HepG2 (cell line): ENCODE measurements around the gene NEURL2. TPM values are rescaled to one million over a fixed set of nuclear protein-coding genes. Genes with fewer than 3 reads are reported as not detected.

Experiments
- ATAC-seq: fragments of 200-7000 bp; cut with Tn5 transposase; 3 replicates; pipeline ENCODE4 v1.9.1; 2020; ENCODE audit warnings: mild to moderate bottlenecking, moderate library complexity
- BruUV-seq: library from RNA; stranded (reverse); fragments of 400-500 nt; replicated peaks from 2 replicates; lab custom pipeline; 2021; lab: Mats Ljungman, UMichigan
- CTCF ChIA-PET: fragments of 300-600 bp; formaldehyde crosslinking; extraction: SDS; loops from one replicate; lab custom pipeline; 2021; ENCODE audit warnings: low total read pairs, inconsistent platforms, low intra/inter-chr PET ratio; lab: Yijun Ruan, JAX
- POLR2A ChIA-PET: fragments of 350-600 bp; sonication (Branson Sonifier 250); formaldehyde crosslinking; loops from one replicate; lab custom pipeline; 2020; ENCODE audit warnings: antibody characterized with exemption, inconsistent platforms; lab: Yijun Ruan, JAX
- DNase-seq: peaks from one replicate; pipeline ENCODE4 v3.0.0-alpha.2; 2015; ENCODE audit warnings: low spot score
- FAIRE-seq: peaks from 3 replicates; lab custom pipeline; 2011; peaks lifted over from hg19 to GRCh38; lab: Jason Lieb, UNC
- H2AFZ ChIP-seq: one replicate; pipeline ENCODE4 v1.6.1; 2011; ENCODE audit warnings: low read length, inconsistent platforms
- H3K27ac ChIP-seq: fragments of 300-600 bp; 3 replicates; pipeline ENCODE4 v1.8.0; 2011; ENCODE audit warnings: mixed run types, mild to moderate bottlenecking, mixed read lengths, low read length, inconsistent platforms; ENCODE audit not compliant: insufficient read depth; ENCODE audit errors: extremely low read length
- H3K27me3 ChIP-seq, 2 experiments: fragments of 200-600 bp in 1 of 2; 2 replicates in 1 of 2; 3 replicates in 1 of 2; pipeline versions ENCODE4 v1.6.0 to v1.8.0; 2011; ENCODE audit warnings: low read length in 2 of 2, mild to moderate bottlenecking in 2 of 2, moderate library complexity in 2 of 2, inconsistent platforms in 1 of 2; ENCODE audit not compliant: insufficient read depth in 2 of 2, control insufficient read depth in 1 of 2
- H3K36me3 ChIP-seq, 2 experiments: fragments of 200-600 bp in 1 of 2; replicated peaks in 1 of 2; 2 replicates in 1 of 2; 3 replicates in 1 of 2; pipeline versions ENCODE4 v1.5.1 to v1.8.0; 2011; ENCODE audit warnings: low read length in 2 of 2, inconsistent platforms in 1 of 2; ENCODE audit not compliant: insufficient read depth in 2 of 2, control insufficient read depth in 1 of 2
- H3K4me1 ChIP-seq: 2 replicates; pipeline ENCODE4 v1.5.1; 2012; ENCODE audit warnings: low read length, inconsistent platforms; ENCODE audit not compliant: insufficient read depth
- H3K4me2 ChIP-seq: 2 replicates; pipeline ENCODE4 v1.6.0; 2011; ENCODE audit warnings: low read depth, low read length, inconsistent platforms
- H3K4me3 ChIP-seq, 3 experiments: fragments of 200-600 bp in 1 of 3; sonication (generic), shearing (Covaris generic) in 1 of 3; replicated peaks in 1 of 3; 2 replicates each; pipeline ENCODE4 v1.5.1; 2011 to 2016; ENCODE audit warnings: low read length in 3 of 3, inconsistent platforms in 2 of 3, low read depth in 2 of 3, mild to moderate bottlenecking in 2 of 3, control low read depth in 1 of 3, mixed read lengths in 1 of 3; ENCODE audit not compliant: insufficient read depth in 1 of 3
- H3K79me2 ChIP-seq: one replicate; pipeline ENCODE4 v1.6.1; 2011; ENCODE audit warnings: low read length, inconsistent platforms; ENCODE audit not compliant: insufficient read depth
- H3K9ac ChIP-seq: 2 replicates; pipeline ENCODE4 v1.6.0; 2011; ENCODE audit warnings: mild to moderate bottlenecking, low read depth, low read length, inconsistent platforms; ENCODE audit not compliant: insufficient read depth
- H3K9me3 ChIP-seq: 2 replicates; pipeline ENCODE4 v1.5.1; 2012; ENCODE audit warnings: mild to moderate bottlenecking, low read length
- H4K20me1 ChIP-seq: 2 replicates; pipeline ENCODE4 v1.6.0; 2011; ENCODE audit warnings: inconsistent platforms, mild to moderate bottlenecking, low read length, moderate library complexity; ENCODE audit not compliant: insufficient read depth
- AGO2 ChIP-seq: fragments of 200-400 bp; formaldehyde crosslinking; optimal IDR thresholded peaks from 2 replicates; pipeline ENCODE3; 2017; ENCODE audit warnings: mild to moderate bottlenecking, low read depth, low read length, moderate library complexity
- EEA1 ChIP-seq: sonication (generic); formaldehyde crosslinking; IDR thresholded peaks from 2 replicates; pipeline ENCODE4 v1.5.1; 2020; ENCODE audit warnings: mild to moderate bottlenecking, missing genetic modification reagents, borderline replicate concordance
- NFIB ChIP-seq: sonication (generic); formaldehyde crosslinking; IDR thresholded peaks from 2 replicates; pipeline ENCODE4 v1.9.0; 2021; ENCODE audit warnings: missing genetic modification reagents, mild to moderate bottlenecking, borderline replicate concordance
- PHF21A ChIP-seq: sonication (generic); formaldehyde crosslinking; IDR thresholded peaks from 2 replicates; pipeline ENCODE4 v1.5.0; 2020; ENCODE audit warnings: mild to moderate bottlenecking, missing genetic modification reagents
- RBFOX2 ChIP-seq: fragments of 200-400 bp; formaldehyde crosslinking; IDR thresholded peaks from 2 replicates; pipeline ENCODE4 v1.6.1; 2017; ENCODE audit warnings: low read depth, mild to moderate bottlenecking, low read length
- SUZ12 ChIP-seq: fragments of 150-350 bp; IDR thresholded peaks from 2 replicates; pipeline ENCODE4 v1.6.1; 2014; ENCODE audit warnings: low read depth, low read length
- ZC3H13 ChIP-seq: sonication (generic); formaldehyde crosslinking; IDR thresholded peaks from 2 replicates; pipeline ENCODE4 v1.8.1; 2023; ENCODE audit warnings: mild to moderate bottlenecking, missing genetic modification reagents, moderate library complexity
- ZNF644 ChIP-seq: IDR thresholded peaks from 2 replicates; pipeline ENCODE4 v1.6.1; 2016; ENCODE audit warnings: low read depth
- WGBS: methylation state at CpG from one replicate; pipeline ENCODE4 v1.1.6; 2017; ENCODE audit warnings: low lambda C conversion rate; 5-methylcytosine and 5-hydroxymethylcytosine counted together
- in situ Hi-C: cut with HindIII; loops from 2 replicates; pipeline ENCODE4 v1.10.0; 2017; ENCODE audit warnings: low pct_unique_long_range_greater_than_20kb; ENCODE audit not compliant: extremely low pct_ligation_motif_present
- intact Hi-C: fragments of 100-400 bp; cut with micrococcal nuclease; formaldehyde crosslinking; loops from one replicate; pipeline ENCODE4 v1.10.0; 2022; ENCODE audit not compliant: unreplicated experiment
- polyA plus RNA-seq, 8 experiments: library from polyadenylated mRNA; depleted of rRNA in 3 of 8; stranded (reverse) in 7 of 8; unstranded in 1 of 8; fragments of >200 nt; fragmentation: Illumina TruSeq in 4 of 8; extraction: Trizol in 4 of 8; gene quantifications; 2 replicates each; pipeline versions ENCODE4 v1.2.1 to v1.2.3, GENCODE V29; 2011 to 2016; ENCODE audit warnings: low read depth in 4 of 8, missing spikeins in 1 of 8, mixed read lengths in 1 of 8; ENCODE audit not compliant: insufficient read depth in 1 of 8
- total RNA-seq, 5 experiments: library from RNA; depleted of rRNA; stranded (reverse); fragments of >200 nt; fragmentation: Illumina TruSeq; extraction: Trizol; gene quantifications; 2 replicates each; pipeline ENCODE4 v1.2.3, GENCODE V29; 2016; ENCODE audit warnings: low read depth in 1 of 5
- TF ChIP-seq, protein P1 (sequence below): sonication (generic); formaldehyde crosslinking; IDR thresholded peaks from 2 replicates; pipeline ENCODE4 v1.8.0; 2022; ENCODE audit warnings: missing genetic modification reagents, low read depth, mild to moderate bottlenecking, borderline replicate concordance
- TF ChIP-seq, protein P2 (sequence below): IDR thresholded peaks from 2 replicates; pipeline ENCODE4 v1.6.1; 2016

NEURL2 gene
- total and polyA plus RNA-seq, 2 of the 13 experiments (the other 11 are each of a cell fraction or from before 2014, with no cell fraction given) = 7.2 to 9.7 TPM

DNA sequence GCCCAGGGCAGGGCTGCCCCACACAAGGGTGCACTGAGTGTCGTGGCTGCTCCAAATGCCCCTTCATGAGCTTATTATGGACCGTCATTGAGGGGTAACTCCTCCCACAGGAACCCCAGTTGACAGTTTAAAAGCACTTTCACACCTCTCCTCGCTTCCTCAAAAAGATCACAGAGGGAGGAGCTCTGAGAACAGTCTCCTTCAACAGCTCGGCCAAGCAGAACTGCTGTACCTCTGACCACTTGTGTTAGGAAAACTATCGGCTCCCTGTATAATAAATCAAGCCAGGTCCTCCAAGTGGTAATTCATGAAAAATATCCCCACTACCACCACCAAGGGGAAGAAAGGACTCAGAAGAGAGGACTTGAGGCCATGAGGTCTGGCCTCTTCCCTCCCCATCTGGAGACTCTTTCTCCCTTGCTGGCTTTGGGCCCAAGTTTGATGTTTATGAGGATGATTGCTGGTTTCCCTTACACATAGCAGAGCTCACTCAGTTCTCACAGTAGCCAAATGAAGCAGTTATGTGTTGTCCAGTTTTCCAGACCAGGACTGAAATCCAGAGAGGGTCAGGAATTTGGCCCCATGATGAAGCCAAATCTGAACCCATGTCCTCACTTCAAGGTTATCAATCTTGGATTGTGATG is 48.7 kb downstream of the NEURL2 start:
- H3K4me1 ChIP-seq = peaks cover 4% of the 10 kb centered on the region; the same call in 1 of the 2 replicates
- H3K4me3 ChIP-seq = no peak overlapping the region
- no peaks in the 10 kb centered on the region for H4K20me1 ChIP-seq
- WGBS = 95% methylated on average over 5 of the region's 5 CpGs
- H2AFZ ChIP-seq = no peak overlapping the region
- FAIRE-seq = no peak
- ChIA-PET POLR2A (interaction anchor here (1.1 to 2.0 kb wide), 7 partner anchors 9 to 127 kb away, joined by 3 to 12 read pairs (median 3); partner anchors contain the start of genes ACOT8, SNX21 and ZSWIM3), CTCF (no interaction called here)
- in situ Hi-C loops (no loop called here), intact Hi-C loops (no loop called here)
- H3K36me3 ChIP-seq = peaks cover 20 to 44% of the 10 kb centered on the region in 2 experiments
- no peaks in the 10 kb centered on the region for H3K9me3 ChIP-seq
- H3K27me3 ChIP-seq = no peaks in the 10 kb centered on the region
- H3K27ac ChIP-seq = no peak overlapping the region
- no peak overlapping the region for H3K4me2 ChIP-seq
- no peak for DNase-seq
- no peaks in the 10 kb centered on the region for H3K79me2 ChIP-seq
- H3K9ac ChIP-seq = no peak overlapping the region
- TF ChIP-seq, protein P1, sequence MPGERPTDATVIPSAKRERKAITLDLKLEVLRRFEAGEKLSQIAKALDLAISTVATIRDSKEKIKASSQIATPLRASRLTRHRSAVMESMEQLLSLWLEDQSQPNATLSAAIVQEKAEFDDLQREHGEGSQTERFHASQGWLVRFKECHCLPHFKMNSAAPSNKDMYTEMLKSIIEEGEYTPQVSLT (CRISPR knock-in tag) = no peak
- peak; percentile 2 for TF ChIP-seq AGO2
- no peak for ATAC-seq
- TSS peak; percentile 33 for BruUV-seq

DNA sequence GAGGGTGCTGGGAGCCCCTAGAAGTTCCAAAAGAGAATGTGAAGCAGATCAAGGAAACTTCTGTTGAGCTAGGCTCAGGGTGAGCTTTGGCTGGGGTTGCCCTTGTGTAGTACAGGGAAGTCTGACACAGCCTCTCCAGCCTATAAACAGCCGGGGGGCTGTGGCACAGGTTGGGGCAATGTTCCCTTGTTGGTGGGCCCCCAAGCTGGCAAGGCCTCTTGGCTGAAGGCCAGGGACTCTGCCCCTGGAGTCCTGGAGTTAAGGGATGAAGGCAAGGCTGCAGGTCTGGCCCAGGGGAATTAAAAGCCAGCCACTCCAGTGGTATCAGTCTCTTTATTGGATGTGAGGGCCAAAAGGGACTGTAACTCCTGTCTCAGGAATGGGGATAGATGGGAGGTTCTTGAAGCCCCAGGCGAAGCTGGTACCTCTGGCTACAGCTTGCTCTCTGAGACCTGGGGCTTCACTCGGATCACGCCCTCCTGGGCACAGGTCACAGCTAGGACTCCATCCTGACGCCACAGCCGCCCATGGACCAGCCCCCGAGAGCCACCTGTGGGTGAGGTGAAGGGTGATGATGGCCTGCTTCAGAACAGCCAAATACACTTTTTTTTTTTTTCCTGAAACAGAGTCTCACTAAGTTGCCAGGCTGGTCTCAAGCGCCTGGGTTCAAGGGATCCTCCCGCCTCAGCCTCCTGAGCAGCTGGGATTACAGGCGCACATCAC is 49.4 kb downstream of the NEURL2 start:
- Histone ChIP-seq H3K9me3 (no peaks in the 10 kb centered on the region), H4K20me1 (no peaks in the 10 kb centered on the region), H3K36me3 (peaks cover 18 to 48% of the 10 kb centered on the region in 2 experiments), H3K27me3 (no peaks in the 10 kb centered on the region), H2AFZ (no peak overlapping the region), H3K4me2 (no peak overlapping the region), H3K27ac (no peak overlapping the region), H3K4me1 (peaks cover 10% of the 10 kb centered on the region), H3K9ac (no peak overlapping the region), H3K79me2 (no peaks in the 10 kb centered on the region), H3K4me3 (no peak overlapping the region)
- BruUV-seq = no TSS peak
- intact Hi-C loops (no loop called here), in situ Hi-C loops (no loop called here)
- ATAC-seq (no peak; the same call in 1 of the 3 replicates), FAIRE-seq (no peak), DNase-seq (no peak)
- CTCF ChIA-PET = no interaction called here
- POLR2A ChIA-PET = interaction anchor here (0.6 to 2.0 kb wide), 9 partner anchors 8 to 128 kb away, joined by 3 to 12 read pairs (median 5); partner anchors contain the start of genes ACOT8, SNX21 and ZSWIM3
- WGBS = 97% methylated on average over 10 of the region's 10 CpGs
- TF ChIP-seq ZNF644 (no peak), SUZ12 (no peak), ZC3H13 (CRISPR knock-in tag) (0 out of 2 replicates have a peak, but pooled peaks have one; percentile 44), EEA1 (CRISPR knock-in tag) (0 out of 2 replicates have a peak, but pooled peaks have one; percentile 6), AGO2 (peak; percentile 63), NFIB (CRISPR knock-in tag) (0 out of 2 replicates have a peak, but pooled peaks have one; percentile 23), PHF21A (CRISPR knock-in tag) (0 out of 2 replicates have a peak, but pooled peaks have one; percentile 26), RBFOX2 (0 out of 2 replicates have a peak, but pooled peaks have one; percentile 17)
- TF ChIP-seq, protein P2, sequence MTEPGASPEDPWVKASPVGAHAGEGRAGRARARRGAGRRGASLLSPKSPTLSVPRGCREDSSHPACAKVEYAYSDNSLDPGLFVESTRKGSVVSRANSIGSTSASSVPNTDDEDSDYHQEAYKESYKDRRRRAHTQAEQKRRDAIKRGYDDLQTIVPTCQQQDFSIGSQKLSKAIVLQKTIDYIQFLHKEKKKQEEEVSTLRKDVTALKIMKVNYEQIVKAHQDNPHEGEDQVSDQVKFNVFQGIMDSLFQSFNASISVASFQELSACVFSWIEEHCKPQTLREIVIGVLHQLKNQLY (CRISPR knock-in tag) = no peak
- TF ChIP-seq, all 625 proteins: peak for 6
